MM.1S (cell line): Measurements from ENCODE around the gene NDUFAF8.

Source experiments
- CTCF ChIP-seq: fragments of 300-600 bp; sonication (generic); IDR thresholded peaks from 2 replicates; pipeline ENCODE4 v1.5.1; 2016; ENCODE audit warnings: antibody characterized with exemption, low read length, mixed read lengths
- EZH2 ChIP-seq: fragments of 300-600 bp; sonication (generic); optimal IDR thresholded peaks from 2 replicates; pipeline ENCODE3; 2017; ENCODE audit warnings: low read depth, mild to moderate bottlenecking, antibody characterized with exemption, low read length, mixed read lengths

- TF ChIP-seq CTCF = no peak
- TF ChIP-seq EZH2 = no peak
Observed at GRCh38 chr17:81252326-81252986, 13.3 kb downstream of the NDUFAF8 start.
